ENCODE data around the gene TDRD10. TPM values are rescaled to one million over a fixed set of nuclear protein-coding genes. Genes with fewer than 3 reads are reported as not detected.
A peak's percentile ranks its signal among the peaks of the same experiment; 100 is the strongest.

The TDRD10 gene
- 1 to 10 TPM; 3.4 to 5.8 TPM for total RNA-seq
- long read RNA-seq, donor 1, partial matches to known transcripts = 0 of 1 reads
- long read RNA-seq, donor 1, other reads (novel, unspliced or antisense) = 1 of 1 reads
- long read RNA-seq, donor 2, partial matches to known transcripts = 0 of 5 reads
- long read RNA-seq, donor 2, other reads (novel, unspliced or antisense) = 2 of 5 reads

DNA sequence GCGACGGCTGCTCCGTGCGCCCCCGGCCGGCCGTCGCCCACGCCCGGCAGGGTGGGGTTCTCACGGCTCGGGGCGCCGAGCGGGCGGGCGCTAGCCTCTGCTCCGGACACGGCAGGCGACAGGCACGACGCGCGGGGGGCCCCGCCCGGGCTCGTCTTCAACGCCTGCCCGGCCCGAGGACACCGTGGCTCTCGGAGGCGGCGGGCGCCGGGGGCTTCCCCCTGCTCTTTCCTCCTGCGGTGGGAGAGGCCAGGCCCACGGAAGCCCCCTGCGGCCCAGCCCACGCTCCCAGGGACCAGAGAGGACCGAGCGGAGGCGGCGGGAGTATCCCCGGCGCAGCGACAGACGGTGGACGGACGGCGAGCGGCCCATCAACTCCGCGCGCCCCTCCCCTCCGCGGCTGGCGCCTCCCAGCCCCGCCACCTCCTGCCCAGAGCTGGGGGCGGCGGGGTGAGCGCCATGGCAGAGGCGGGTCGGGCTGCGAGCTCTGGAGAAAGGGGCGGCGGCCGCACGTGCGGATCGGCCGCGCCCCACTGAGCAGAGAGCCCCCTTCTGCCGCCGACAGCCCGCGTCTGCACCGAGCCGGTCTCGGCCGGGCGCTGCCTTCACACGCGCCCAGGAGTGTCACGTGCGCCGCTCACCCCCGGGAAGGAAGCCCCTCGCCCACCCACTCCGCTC lies at the start of gene TDRD10, which contains the start of gene SHE:
Gene TDRD10, plus strand, starts transcription at position 154 of the 678 bp plus-strand sequence. CDS start 4,685 bp downstream, outside the sequence.
Gene SHE, minus strand, starts transcription at position 347 of the 678 bp plus-strand sequence. CDS start 386 bp downstream, outside the sequence.
- peak; percentile 84 for DNase-seq (ENCODE audit: low spot score)
- intact Hi-C loops (cut with DNase I) = no loop called here

DNA sequence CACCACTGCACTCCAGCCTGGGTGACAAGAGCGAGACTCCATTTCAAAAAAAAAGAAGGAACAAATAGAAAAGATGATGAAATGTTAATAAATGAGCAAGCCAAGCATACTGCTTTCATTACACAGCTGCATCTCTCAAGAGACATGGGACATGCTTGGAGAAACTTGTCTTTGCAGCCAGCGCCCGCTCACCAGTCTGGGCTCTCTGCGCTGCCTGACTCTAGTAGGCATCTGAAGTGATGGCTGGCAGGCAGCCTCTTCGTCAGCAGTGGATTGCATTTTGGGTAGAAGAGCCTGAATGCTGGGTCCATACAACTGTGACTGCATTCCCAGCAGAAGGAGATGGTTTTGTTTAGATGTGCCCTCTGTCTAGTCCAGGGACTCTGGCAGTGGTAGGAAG lies 48.9 kb upstream of the TDRD10 start:
- intact Hi-C loops (cut with DNase I) = no loop called here
- DNase-seq (ENCODE audit: low spot score) = no peak

GRCh38 chr1:154453574-154454352 lies 48.3 kb upstream of the TDRD10 start:
- intact Hi-C loops (cut with DNase I) = no loop called here
- DNase-seq (ENCODE audit: low spot score) = no peak

GRCh38 chr1:154454386-154455120 lies 47.5 kb upstream of the TDRD10 start:
- intact Hi-C loops (cut with DNase I) = no loop called here
- DNase-seq (ENCODE audit: low spot score) = no peak

- intact Hi-C loops (cut with DNase I) = no loop called here
- no peak for DNase-seq (ENCODE audit: low spot score)
Measured at GRCh38 chr1:154456631-154457030, 45.4 kb upstream of the TDRD10 start.

GRCh38 chr1:154459080-154459479 lies 42.9 kb upstream of the TDRD10 start:
- intact Hi-C loops (cut with DNase I) = no loop called here
- no peak for DNase-seq (ENCODE audit: low spot score)

DNA sequence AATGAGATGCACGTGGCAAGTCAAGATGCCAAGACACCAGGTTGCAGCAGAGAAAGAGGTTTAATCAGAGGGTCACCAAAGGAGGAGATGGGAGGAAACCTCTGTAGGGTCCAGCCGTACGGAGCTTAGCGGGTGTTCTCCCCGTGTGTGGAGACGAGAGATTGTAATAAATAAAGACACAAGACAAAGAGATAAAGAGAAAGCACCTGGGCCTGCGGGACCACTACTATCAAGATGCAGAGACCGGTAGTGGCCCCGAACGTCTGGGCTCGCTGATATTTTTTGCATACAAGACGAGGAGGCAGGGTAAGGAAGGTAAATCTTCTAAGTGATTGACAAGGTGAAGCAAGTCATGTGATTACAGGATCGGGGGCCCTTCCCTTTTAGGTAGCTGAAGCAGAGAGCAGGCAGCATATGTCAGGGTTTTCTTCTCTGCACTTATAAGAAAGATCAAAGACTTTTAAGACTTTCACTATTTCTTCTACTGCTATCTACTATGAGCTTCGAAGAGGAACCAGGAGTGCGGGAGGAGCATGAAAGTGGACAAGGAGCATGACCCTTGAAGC lies 41.2 kb upstream of the TDRD10 start:
- no peak for DNase-seq (ENCODE audit: low spot score)
- intact Hi-C loops (cut with DNase I) = loop anchor here in 1 of 2 donors (10.0 kb wide), 1 partner anchor 106 kb away; no protein-coding TSS in a partner anchor

DNA sequence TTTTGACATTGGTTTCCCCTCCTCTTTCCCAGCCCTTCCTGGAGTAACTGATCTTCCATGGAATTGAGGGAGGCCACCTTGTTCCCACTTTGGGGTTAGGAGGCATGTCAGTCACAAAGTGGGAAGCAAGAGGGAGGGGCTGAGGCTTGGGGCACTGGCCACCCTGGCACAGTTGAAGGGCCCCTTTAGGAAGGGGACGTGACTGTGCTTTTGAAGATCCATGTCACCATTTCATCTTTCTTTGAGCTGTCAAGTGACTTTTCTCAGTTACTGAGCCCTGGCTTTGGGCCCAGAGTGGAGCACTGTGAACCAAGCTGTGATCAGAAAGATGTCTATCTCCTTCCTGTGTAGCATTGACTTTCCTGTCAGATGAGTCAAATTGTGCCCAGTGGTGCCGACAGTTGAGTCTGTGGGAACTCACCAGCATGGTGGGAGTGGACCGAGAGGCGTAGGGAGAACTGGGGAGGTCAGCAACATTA lies 38.5 kb upstream of the TDRD10 start:
- intact Hi-C loops (cut with DNase I) = loop anchor here in 1 of 2 donors (10.0 kb wide), 1 partner anchor 109 kb away; no protein-coding TSS in a partner anchor
- no peak for DNase-seq (ENCODE audit: low spot score)

GRCh38 chr1:154465621-154466195 lies 36.3 kb upstream of the TDRD10 start:
- intact Hi-C loops (cut with DNase I) = loop anchor here in 1 of 2 donors (10.0 kb wide), 1 partner anchor 111 kb away; no protein-coding TSS in a partner anchor

DNA sequence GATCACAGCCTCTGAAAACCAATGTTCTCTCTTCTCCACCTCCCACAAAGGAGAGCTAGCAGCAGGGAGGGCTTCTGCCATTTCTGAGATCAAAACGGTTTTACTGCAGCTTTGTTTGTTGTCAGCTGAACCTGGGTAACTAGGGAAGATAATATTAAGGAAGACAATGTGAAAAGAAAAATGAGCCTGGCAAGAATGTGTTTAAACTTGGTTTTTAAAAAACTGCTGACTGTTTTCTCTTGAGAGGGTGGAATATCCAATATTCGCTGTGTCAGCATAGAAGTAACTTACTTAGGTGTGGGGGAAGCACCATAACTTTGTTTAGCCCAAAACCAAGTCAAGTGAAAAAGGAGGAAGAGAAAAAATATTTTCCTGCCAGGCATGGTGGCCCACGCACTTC lies 35.8 kb upstream of the TDRD10 start:
- no peak for DNase-seq (ENCODE audit: low spot score)
- intact Hi-C loops (cut with DNase I) = loop anchor here in 1 of 2 donors (10.0 kb wide), 1 partner anchor 111 kb away; no protein-coding TSS in a partner anchor

More at GRCh38 chr1:154465621-154466195, 36.3 kb upstream of the TDRD10 start:
- no peak for DNase-seq (ENCODE audit: low spot score)

GRCh38 chr1:154466921-154467417 lies 35.0 kb upstream of the TDRD10 start:
- intact Hi-C loops (cut with DNase I) = loop anchor here in 1 of 2 donors (10.0 kb wide), 1 partner anchor 112 kb away; no protein-coding TSS in a partner anchor
- no peak for DNase-seq (ENCODE audit: low spot score)

DNA sequence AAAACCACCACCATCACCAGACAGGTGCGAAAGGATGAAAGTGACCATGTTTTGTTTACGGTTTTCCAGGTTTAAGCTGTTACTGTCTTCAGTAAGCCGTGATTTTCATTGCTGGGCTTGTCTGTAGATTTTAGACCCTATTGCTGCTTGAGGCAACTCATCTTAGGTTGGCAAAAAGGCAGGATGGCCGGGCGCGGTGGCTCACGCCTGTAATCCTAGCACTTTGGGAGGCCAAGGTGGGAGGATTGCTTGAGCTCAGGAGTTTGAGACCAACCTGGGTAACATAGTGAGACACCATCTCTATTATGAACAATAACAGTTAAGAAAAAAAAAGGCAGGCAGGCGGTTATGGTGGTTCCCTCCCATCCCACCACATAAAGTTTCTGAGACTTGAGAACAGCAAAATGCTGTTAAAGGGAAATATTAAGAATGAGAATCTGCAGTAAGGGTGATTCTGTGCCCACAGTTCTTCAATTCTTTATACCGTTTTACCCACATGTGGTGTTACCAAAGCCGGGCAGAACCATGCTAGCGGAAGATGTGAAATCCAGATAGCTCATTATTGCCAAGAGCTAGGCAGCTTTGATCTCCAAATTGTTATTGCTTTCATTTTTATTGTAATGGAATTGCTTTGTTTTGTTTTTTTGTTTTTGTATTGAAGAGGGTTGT lies 34.5 kb upstream of the TDRD10 start:
- no peak for DNase-seq (ENCODE audit: low spot score)
- intact Hi-C loops (cut with DNase I) = loop anchor here in 1 of 2 donors (10.0 kb wide), 1 partner anchor 113 kb away; no protein-coding TSS in a partner anchor

- intact Hi-C loops (cut with DNase I) = loop anchor here in 1 of 2 donors (10.0 kb wide), 1 partner anchor 114 kb away; no protein-coding TSS in a partner anchor
- no peak for DNase-seq (ENCODE audit: low spot score)
Measured at GRCh38 chr1:154468535-154469250, 33.3 kb upstream of the TDRD10 start.

DNA sequence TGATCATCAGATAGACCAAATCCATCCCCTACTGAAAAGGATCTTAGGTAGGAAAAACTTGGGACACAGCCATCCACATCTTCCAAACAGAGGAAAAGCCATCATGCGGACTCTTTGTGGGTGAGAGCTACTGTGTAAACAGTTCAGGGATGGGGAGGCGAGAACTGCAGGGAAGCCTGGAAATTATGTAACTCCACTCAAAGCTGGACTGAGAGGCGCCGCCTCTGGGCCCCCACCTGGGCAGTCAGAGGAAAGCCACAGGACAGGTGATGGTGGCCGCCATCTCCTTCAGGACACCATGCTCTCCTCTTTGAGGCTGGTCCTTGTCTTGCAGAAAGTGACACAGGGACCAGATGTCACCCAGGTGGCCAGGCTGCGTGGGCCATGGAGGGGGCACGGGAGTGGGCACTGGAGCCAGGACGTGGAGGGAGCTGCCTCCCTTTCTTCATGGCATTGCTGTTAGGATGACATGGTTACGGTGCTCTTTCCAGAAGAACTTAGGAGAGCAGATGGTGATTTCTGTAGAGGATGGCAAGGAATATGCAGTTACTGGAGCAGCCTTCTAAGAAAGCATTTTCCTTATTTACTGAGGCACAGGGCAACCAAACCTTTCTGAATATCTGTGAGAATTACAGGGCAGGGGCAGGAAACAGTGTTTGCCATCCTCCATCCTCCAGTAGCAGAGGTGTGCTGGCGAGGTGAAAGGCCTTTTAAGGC lies 32.0 kb upstream of the TDRD10 start:
- DNase-seq (ENCODE audit: low spot score) = no peak
- intact Hi-C loops (cut with DNase I) = loop anchor here (5.0 to 10.0 kb wide), 2 partner anchors 87 to 115 kb away; partner anchors contain the start of gene UBE2Q1 (in 1 of the 2)

DNA sequence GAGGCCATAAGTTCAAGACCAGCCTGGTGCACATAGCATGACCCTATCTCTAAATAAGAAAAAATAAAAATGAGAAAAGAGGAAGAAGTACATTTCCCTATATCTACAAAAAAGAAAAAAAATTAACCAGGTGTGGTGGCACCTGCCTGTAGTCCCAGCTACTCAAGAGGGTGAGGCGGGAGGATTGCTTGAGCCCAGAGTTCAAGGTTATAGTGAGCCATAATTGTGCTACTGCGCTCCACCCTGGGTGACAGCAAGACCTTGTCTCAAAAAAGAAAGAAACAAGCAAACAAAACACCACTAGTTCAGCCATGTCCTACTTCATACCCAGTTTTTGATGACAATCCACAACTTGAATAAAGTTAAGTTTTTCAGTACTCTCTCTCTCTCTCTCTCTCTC lies 30.7 kb upstream of the TDRD10 start:
- DNase-seq (ENCODE audit: low spot score) = no peak
- intact Hi-C loops (cut with DNase I) = loop anchor here in 1 of 2 donors (5.0 kb wide), 1 partner anchor 86 kb away; the partner anchor contains the start of gene UBE2Q1

- intact Hi-C loops (cut with DNase I) = loop anchor here in 1 of 2 donors (5.0 kb wide), 1 partner anchor 82 kb away; the partner anchor contains the start of gene UBE2Q1
Measured at GRCh38 chr1:154474802-154475201, 27.2 kb upstream of the TDRD10 start.

More at GRCh38 chr1:154474802-154475201, 27.2 kb upstream of the TDRD10 start:
- no peak for DNase-seq (ENCODE audit: low spot score)
